H9 (cell line): ENCODE results near the gene TRAF5. TPM values are rescaled to one million over a fixed set of nuclear protein-coding genes. Genes with fewer than 3 reads are reported as not detected.

Source experiments
- DNase-seq: peaks from one replicate; pipeline ENCODE4 v3.0.0-alpha.2; 2017
- H2AFZ ChIP-seq: one replicate; pipeline ENCODE4 v1.6.1; 2013; ENCODE audit warnings: mild to moderate bottlenecking, low read length, control low read depth, moderate library complexity
- H2AK5ac ChIP-seq: 2 replicates; pipeline ENCODE4 v1.6.1; 2013; ENCODE audit warnings: low read length, control low read depth, mixed read lengths; ENCODE audit not compliant: insufficient read length
- H2BK120ac ChIP-seq: one replicate; pipeline ENCODE4 v1.6.1; 2013; ENCODE audit warnings: low read depth, mild to moderate bottlenecking, low read length, control low read depth, inconsistent platforms; ENCODE audit not compliant: poor library complexity, severe bottlenecking
- H2BK12ac ChIP-seq: 2 replicates; pipeline ENCODE4 v1.6.1; 2013; ENCODE audit warnings: low read length, control low read depth, mixed read lengths, low read depth; ENCODE audit not compliant: insufficient read length
- H2BK15ac ChIP-seq: 2 replicates; pipeline ENCODE4 v1.6.1; 2013; ENCODE audit warnings: low read depth, low read length, control low read depth
- H2BK20ac ChIP-seq: one replicate; pipeline ENCODE4 v1.6.1; 2013; ENCODE audit warnings: low read depth, mild to moderate bottlenecking, low read length, control low read depth, inconsistent platforms; ENCODE audit not compliant: poor library complexity, severe bottlenecking
- H2BK5ac ChIP-seq: 2 replicates; pipeline ENCODE4 v1.6.1; 2013; ENCODE audit warnings: low read length, control low read depth, mixed read lengths; ENCODE audit not compliant: insufficient read length
- H3K14ac ChIP-seq: 2 replicates; pipeline ENCODE4 v1.6.1; 2013; ENCODE audit warnings: low read length, control low read depth; ENCODE audit not compliant: insufficient read depth
- H3K18ac ChIP-seq: 2 replicates; pipeline ENCODE4 v1.6.1; 2013; ENCODE audit warnings: low read depth, mild to moderate bottlenecking, mixed read lengths, low read length, control low read depth; ENCODE audit not compliant: insufficient read length
- H3K23ac ChIP-seq: 2 replicates; pipeline ENCODE4 v1.6.1; 2013; ENCODE audit warnings: low read length, control low read depth, mixed read lengths, low read depth; ENCODE audit not compliant: insufficient read length
- H3K23me2 ChIP-seq: 2 replicates; pipeline ENCODE4 v1.6.1; 2013; ENCODE audit warnings: low read depth, mild to moderate bottlenecking, mixed read lengths, low read length, control low read depth; ENCODE audit not compliant: insufficient read length, poor library complexity, severe bottlenecking
- H3K27ac ChIP-seq: 2 replicates; pipeline ENCODE4 v1.5.1; 2013; ENCODE audit warnings: low read length, control low read depth, mixed read lengths, low read depth; ENCODE audit not compliant: insufficient read length
- H3K27me3 ChIP-seq: 2 replicates; pipeline ENCODE4 v1.6.1; 2013; ENCODE audit warnings: low read length, control low read depth, inconsistent platforms; ENCODE audit not compliant: insufficient read depth
- H3K4ac ChIP-seq: 2 replicates; pipeline ENCODE4 v1.6.1; 2013; ENCODE audit warnings: low read depth, mild to moderate bottlenecking, control low read depth, inconsistent platforms, low read length, moderate library complexity
- H3K4me1 ChIP-seq: 2 replicates; pipeline ENCODE4 v1.6.1; 2013; ENCODE audit warnings: low read length, control low read depth, inconsistent platforms; ENCODE audit not compliant: insufficient read depth
- H3K4me2 ChIP-seq: 2 replicates; pipeline ENCODE4 v1.6.1; 2013; ENCODE audit warnings: low read length, control low read depth, mixed read lengths; ENCODE audit not compliant: insufficient read length, insufficient read depth
- H3K56ac ChIP-seq: 2 replicates; pipeline ENCODE4 v1.6.1; 2013; ENCODE audit warnings: low read depth, mild to moderate bottlenecking, mixed read lengths, low read length, control low read depth; ENCODE audit not compliant: insufficient read length
- H3K79me1 ChIP-seq: 2 replicates; pipeline ENCODE4 v1.6.1; 2013; ENCODE audit warnings: low read depth, mild to moderate bottlenecking, moderate library complexity, low read length, control low read depth, inconsistent platforms; ENCODE audit not compliant: insufficient read depth, poor library complexity, severe bottlenecking
- H3K79me2 ChIP-seq: 2 replicates; pipeline ENCODE4 v1.6.1; 2013; ENCODE audit warnings: low read length, control low read depth, inconsistent platforms; ENCODE audit not compliant: insufficient read depth
- H3K9ac ChIP-seq: 2 replicates; pipeline ENCODE4 v1.6.1; 2013; ENCODE audit warnings: low read length, control low read depth, mixed read lengths; ENCODE audit not compliant: insufficient read length; ENCODE audit errors: extremely low read depth
- H3K9me3 ChIP-seq: one replicate; pipeline ENCODE4 v1.6.1; 2013; ENCODE audit warnings: low read depth, low read length, inconsistent platforms; ENCODE audit not compliant: control insufficient read depth
- H3T11ph ChIP-seq: one replicate; pipeline ENCODE4 v1.6.1; 2013; ENCODE audit warnings: mild to moderate bottlenecking, low read length, control low read depth, inconsistent platforms
- H4K20me1 ChIP-seq: one replicate; pipeline ENCODE4 v1.6.1; 2013; ENCODE audit not compliant: control insufficient read depth, insufficient read length, insufficient read depth
- H4K5ac ChIP-seq: 2 replicates; pipeline ENCODE4 v1.6.1; 2013; ENCODE audit warnings: low read depth, mild to moderate bottlenecking, mixed read lengths, low read length, control low read depth; ENCODE audit not compliant: insufficient read length
- H4K8ac ChIP-seq: replicated peaks from 2 replicates; pipeline ENCODE4 v1.6.1; 2013; ENCODE audit warnings: low read length, control low read depth, mixed read lengths, low read depth; ENCODE audit not compliant: insufficient read length
- H4K91ac ChIP-seq: 2 replicates; pipeline ENCODE4 v1.6.1; 2013; ENCODE audit warnings: low read depth, mild to moderate bottlenecking, moderate library complexity, mixed read lengths, low read length, control low read depth; ENCODE audit not compliant: insufficient read length
- H3K27ac Mint-ChIP-seq, 3 experiments: 2 replicates in 2 of 3; 3 replicates in 1 of 3; pipeline ENCODE4 v1.8.0; 2020 to 2021; ENCODE audit warnings: mixed read lengths in 3 of 3, mild to moderate bottlenecking in 1 of 3, moderate library complexity in 1 of 3
- H3K27me3 Mint-ChIP-seq: 2 replicates; pipeline ENCODE4 v1.8.0; 2021; ENCODE audit warnings: low read depth, mild to moderate bottlenecking, moderate library complexity, mixed read lengths
- H3K36me3 Mint-ChIP-seq, 3 experiments: 2 replicates in 2 of 3; 3 replicates in 1 of 3; pipeline ENCODE4 v1.8.0; 2020 to 2021; ENCODE audit warnings: low read depth in 3 of 3, mixed read lengths in 3 of 3; ENCODE audit not compliant: insufficient read depth in 1 of 3
- H3K4me1 Mint-ChIP-seq, 2 experiments: 2 replicates each; pipeline ENCODE4 v1.8.0; 2020; ENCODE audit warnings: mixed read lengths in 2 of 2
- H3K4me3 Mint-ChIP-seq, 2 experiments: 2 replicates in 1 of 2; 3 replicates in 1 of 2; pipeline ENCODE4 v1.8.0; 2020 to 2021; ENCODE audit warnings: mild to moderate bottlenecking in 2 of 2, mixed read lengths in 2 of 2, moderate library complexity in 1 of 2
- H3K9me3 Mint-ChIP-seq, 2 experiments: 2 replicates in 1 of 2; 3 replicates in 1 of 2; pipeline ENCODE4 v1.8.0; 2020; ENCODE audit warnings: mild to moderate bottlenecking in 2 of 2, mixed read lengths in 2 of 2, moderate library complexity in 1 of 2
- WGBS: extraction: QIAGEN DNeasy Blood & Tissue Kit; methylation state at CpG from one replicate; pipeline ENCODE4 v1.1.7; 2013; ENCODE audit warnings: missing lambda C conversion rate, low lambda C conversion rate, mixed read lengths; ENCODE audit not compliant: insufficient read length; ENCODE audit errors: extremely low coverage; 5-methylcytosine and 5-hydroxymethylcytosine counted together
- total RNA-seq: library from RNA; stranded (reverse); gene quantifications from 2 replicates; pipeline ENCODE4 v1.2.1, GENCODE V29; 2021
- TF ChIP-seq, protein P1 (sequence below): fragments of 200-600 bp; sonication (generic); conservative IDR thresholded peaks from 3 replicates; pipeline ENCODE4 v1.8.0; 2021; ENCODE audit warnings: antibody characterized with exemption, mild to moderate bottlenecking

TRAF5 gene
- total RNA-seq, 1 experiment from 2014 or later, result 19.1 TPM

DNA sequence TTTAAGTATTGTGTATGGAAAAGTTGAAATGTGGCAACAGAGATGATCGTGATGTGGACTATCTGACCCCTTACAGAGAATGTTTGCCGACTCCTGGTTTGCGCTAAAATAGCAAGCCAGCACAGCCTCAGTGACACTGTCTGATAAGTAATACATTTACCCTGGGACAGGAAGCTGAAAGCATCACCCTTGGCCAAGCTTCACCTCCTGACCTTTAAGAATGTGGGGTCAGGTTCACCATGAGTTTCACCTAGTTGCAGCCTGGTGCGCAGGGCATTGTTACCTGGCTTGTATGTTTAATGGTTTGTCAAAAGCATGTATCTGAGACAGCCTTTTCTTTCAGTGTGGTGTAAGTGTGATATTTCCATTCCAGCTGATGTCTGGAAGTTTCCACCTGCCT, 29.2 kb downstream of the TRAF5 start:
- Histone ChIP-seq H3K18ac (no peak overlapping the region), H3K9ac (no peak overlapping the region), H2BK5ac (no peak overlapping the region), H2AFZ (no peak overlapping the region), H2AK5ac (no peak overlapping the region), H4K8ac (no peak overlapping the region), H2BK12ac (no peak overlapping the region), H3K4ac (no peak overlapping the region), H2BK120ac (no peak overlapping the region), H3K27ac (no peak overlapping the region), H2BK20ac (no peak overlapping the region), H3K56ac (no peak overlapping the region), H3K9me3 (no peaks in the 10 kb centered on the region), H3K79me2 (no peaks in the 10 kb centered on the region), H2BK15ac (no peak overlapping the region), H4K5ac (no peak overlapping the region), H4K20me1 (no peaks in the 10 kb centered on the region), H3K4me1 (no peaks in the 10 kb centered on the region), H3K23me2 (no peaks in the 10 kb centered on the region), H3K4me2 (no peak overlapping the region), H3T11ph (no peak overlapping the region), H3K79me1 (no peaks in the 10 kb centered on the region), H3K14ac (no peak overlapping the region), H3K27me3 (no peaks in the 10 kb centered on the region), H4K91ac (no peak overlapping the region), H3K23ac (no peak overlapping the region)
- TF ChIP-seq, protein P1, sequence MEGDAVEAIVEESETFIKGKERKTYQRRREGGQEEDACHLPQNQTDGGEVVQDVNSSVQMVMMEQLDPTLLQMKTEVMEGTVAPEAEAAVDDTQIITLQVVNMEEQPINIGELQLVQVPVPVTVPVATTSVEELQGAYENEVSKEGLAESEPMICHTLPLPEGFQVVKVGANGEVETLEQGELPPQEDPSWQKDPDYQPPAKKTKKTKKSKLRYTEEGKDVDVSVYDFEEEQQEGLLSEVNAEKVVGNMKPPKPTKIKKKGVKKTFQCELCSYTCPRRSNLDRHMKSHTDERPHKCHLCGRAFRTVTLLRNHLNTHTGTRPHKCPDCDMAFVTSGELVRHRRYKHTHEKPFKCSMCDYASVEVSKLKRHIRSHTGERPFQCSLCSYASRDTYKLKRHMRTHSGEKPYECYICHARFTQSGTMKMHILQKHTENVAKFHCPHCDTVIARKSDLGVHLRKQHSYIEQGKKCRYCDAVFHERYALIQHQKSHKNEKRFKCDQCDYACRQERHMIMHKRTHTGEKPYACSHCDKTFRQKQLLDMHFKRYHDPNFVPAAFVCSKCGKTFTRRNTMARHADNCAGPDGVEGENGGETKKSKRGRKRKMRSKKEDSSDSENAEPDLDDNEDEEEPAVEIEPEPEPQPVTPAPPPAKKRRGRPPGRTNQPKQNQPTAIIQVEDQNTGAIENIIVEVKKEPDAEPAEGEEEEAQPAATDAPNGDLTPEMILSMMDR, result no peak
- Mint-ChIP-seq H3K9me3 (peaks cover 11 to 18% of the 10 kb centered on the region in 2 experiments), H3K4me1 (no peaks in the 10 kb centered on the region), H3K27me3 (no peaks in the 10 kb centered on the region), H3K4me3 (no peak overlapping the region), H3K27ac (no peak overlapping the region), H3K36me3 (peaks cover 17 to 45% (median 31%) of the 10 kb centered on the region in 3 experiments)
- DNase-seq, result no peak
- WGBS, result no CpG with 5 or more reads among the region's 4 CpGs
